ENCODE data around the gene DNAJC17. TPM values are rescaled to one million over a fixed set of nuclear protein-coding genes. Genes with fewer than 3 reads are reported as not detected.

The DNAJC17 gene, protein sequence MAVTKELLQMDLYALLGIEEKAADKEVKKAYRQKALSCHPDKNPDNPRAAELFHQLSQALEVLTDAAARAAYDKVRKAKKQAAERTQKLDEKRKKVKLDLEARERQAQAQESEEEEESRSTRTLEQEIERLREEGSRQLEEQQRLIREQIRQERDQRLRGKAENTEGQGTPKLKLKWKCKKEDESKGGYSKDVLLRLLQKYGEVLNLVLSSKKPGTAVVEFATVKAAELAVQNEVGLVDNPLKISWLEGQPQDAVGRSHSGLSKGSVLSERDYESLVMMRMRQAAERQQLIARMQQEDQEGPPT
- polyA plus RNA-seq (2013, experiment 1 of 2), result 41.3 TPM
- 37.8 TPM for polyA plus RNA-seq (2013, experiment 2 of 2)

DNA sequence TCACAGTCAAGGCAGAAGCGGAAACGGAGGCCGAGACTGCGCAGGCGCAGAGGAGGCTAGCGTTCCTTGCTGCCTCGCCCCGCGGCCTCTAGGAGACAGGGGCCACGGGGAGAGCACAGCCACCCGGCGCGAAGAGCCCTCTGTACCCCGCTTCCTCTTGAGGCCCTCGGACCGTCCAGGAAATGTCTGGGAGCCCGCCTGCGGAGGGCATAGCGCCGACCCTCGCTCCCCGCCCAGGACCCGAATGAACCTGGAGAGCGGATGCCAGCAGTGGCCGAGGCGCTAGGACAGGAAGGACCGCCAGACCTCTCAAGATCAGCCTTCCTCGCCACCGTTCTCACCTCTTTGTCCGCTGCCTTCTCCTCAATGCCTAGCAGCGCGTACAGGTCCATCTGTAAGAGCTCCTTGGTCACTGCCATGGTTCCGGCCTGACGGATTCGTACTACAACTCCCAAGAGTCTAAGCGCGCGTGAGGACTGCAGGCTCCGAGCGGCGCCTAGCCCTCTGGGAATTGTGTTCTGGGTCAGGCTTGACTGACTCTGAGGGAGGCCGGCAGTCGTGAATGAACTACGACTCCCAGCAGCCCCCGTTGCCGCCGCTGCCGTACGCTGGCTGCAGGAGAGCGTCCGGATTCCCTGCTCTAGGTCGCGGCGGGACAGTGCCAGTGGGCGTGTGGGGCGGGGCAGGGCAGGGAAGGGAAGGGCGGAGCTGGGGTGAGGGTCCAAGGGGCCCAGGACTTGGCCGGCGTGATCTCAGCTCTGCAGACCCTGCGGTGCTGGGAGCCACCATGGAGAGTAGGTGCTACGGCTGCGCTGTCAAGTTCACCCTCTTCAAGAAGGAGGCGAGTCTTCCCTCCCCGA lies at the start of gene DNAJC17, which contains the start of gene ZFYVE19:
DNAJC17 (minus strand) TSS at position 446 of the 860 bp plus-strand sequence; CDS start at position 419, 27 bp downstream.
ZFYVE19 (plus strand) TSS at position 62 of the 860 bp plus-strand sequence; CDS start at position 563, 501 bp downstream.
- Histone ChIP-seq H3K4me3 (ENCODE audit: low read length in 2 of 2) (peak within 1 kb of the TSS; percentile 94 to 97), H2BK12ac (ENCODE audit: low read length) (no peak within 1 kb of the TSS), H2AK5ac (ENCODE audit: low read depth, low read length) (no peak within 1 kb of the TSS), H3K4me2 (ENCODE audit: insufficient read depth, low read length, poor library complexity, severe bottlenecking) (peak within 1 kb of the TSS; percentile 66), H4K8ac (ENCODE audit: low read depth, low read length) (no peak within 1 kb of the TSS), H2BK5ac (ENCODE audit: low read length) (no peak within 1 kb of the TSS), H2AFZ (ENCODE audit: low read length) (peak within 1 kb of the TSS; percentile 100), H4K91ac (ENCODE audit: low read depth, low read length, poor library complexity) (no peak within 1 kb of the TSS), H3K18ac (ENCODE audit: low read length) (peak within 1 kb of the TSS; percentile 77), H2BK15ac (ENCODE audit: low read length) (no peak within 1 kb of the TSS), H3K27ac (replicated peaks; ENCODE audit: low read length) (no peak within 1 kb of the TSS), H3K23ac (ENCODE audit: low read depth, low read length, poor library complexity) (peak within 1 kb of the TSS; percentile 57), H3K79me1 (ENCODE audit: low read depth, low read length) (no peaks in the 10 kb centered on the region), H3K14ac (ENCODE audit: low read length) (peak within 1 kb of the TSS; percentile 42), H3K4ac (ENCODE audit: low read length) (no peak within 1 kb of the TSS), H3K36me3 (replicated peaks in 1 of 2; ENCODE audit: control insufficient read depth in 2 of 2, insufficient read depth in 2 of 2, low read length in 2 of 2) (peaks cover 0 to 15% of the 10 kb centered on the region in 2 donors), H3K9ac (ENCODE audit: low read depth, low read length, poor library complexity) (peak within 1 kb of the TSS; percentile 92), H3K4me1 (ENCODE audit: control insufficient read depth in 2 of 2, insufficient read depth in 1 of 2, low read depth in 1 of 2, low read length in 2 of 2) (peaks cover 2 to 5% of the 10 kb centered on the region in 2 donors), H3K27me3 (ENCODE audit: control insufficient read depth in 3 of 3, insufficient read depth in 3 of 3, low read depth in 1 of 3, low read length in 3 of 3) (no peaks in the 10 kb centered on the region), H3K9me3 (replicated peaks in 1 of 2; ENCODE audit: control insufficient read depth in 2 of 2, insufficient read depth in 1 of 2, low read depth in 1 of 2, low read length in 2 of 2) (no peaks in the 10 kb centered on the region), H2BK120ac (ENCODE audit: low read depth, low read length) (no peak within 1 kb of the TSS)
- peak; percentile 95 for DNase-seq (ENCODE audit: low spot score)
- no CpG with 5 or more reads among the region's 64 CpGs for WGBS, 2 donors (ENCODE audit: extremely low coverage in 2 of 2, insufficient read length in 2 of 2, insufficient replicate concordance in 1 of 2)

DNA sequence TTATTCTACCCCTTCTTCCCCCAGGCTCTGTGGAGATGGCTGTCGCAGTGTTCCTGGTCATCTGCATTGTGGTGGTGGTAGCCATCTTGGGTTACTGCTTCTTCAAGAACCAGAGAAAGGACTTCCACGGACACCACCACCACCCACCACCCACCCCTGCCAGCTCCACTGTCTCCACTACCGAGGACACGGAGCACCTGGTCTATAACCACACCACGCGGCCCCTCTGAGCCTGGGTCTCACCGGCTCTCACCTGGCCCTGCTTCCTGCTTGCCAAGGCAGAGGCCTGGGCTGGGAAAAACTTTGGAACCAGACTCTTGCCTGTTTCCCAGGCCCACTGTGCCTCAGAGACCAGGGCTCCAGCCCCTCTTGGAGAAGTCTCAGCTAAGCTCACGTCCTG lies 49.5 kb upstream of the DNAJC17 start:
- WGBS, 2 donors (ENCODE audit: extremely low coverage in 2 of 2, insufficient read length in 2 of 2, insufficient replicate concordance in 1 of 2), result no CpG with 5 or more reads among the region's 8 CpGs

GRCh38 chr15:40855706-40856234 lies 48.5 kb upstream of the DNAJC17 start:
- WGBS, 2 donors (ENCODE audit: extremely low coverage in 2 of 2, insufficient read length in 2 of 2, insufficient replicate concordance in 1 of 2), result no CpG with 5 or more reads among the region's 13 CpGs
- H3K14ac ChIP-seq (ENCODE audit: low read length), result no peak overlapping the region
- H3K23ac ChIP-seq (ENCODE audit: low read depth, low read length, poor library complexity), result peak overlapping the region; percentile 14
- H2BK15ac ChIP-seq (ENCODE audit: low read length), result peak overlapping the region; percentile 23
- no peak overlapping the region for H3K18ac ChIP-seq (ENCODE audit: low read length)
- no peak overlapping the region for H2AFZ ChIP-seq (ENCODE audit: low read length)
- H2BK5ac ChIP-seq (ENCODE audit: low read length), result peak overlapping the region; percentile 17
- H4K91ac ChIP-seq (ENCODE audit: low read depth, low read length, poor library complexity), result no peak overlapping the region
- H4K8ac ChIP-seq (ENCODE audit: low read depth, low read length), result no peak overlapping the region
- H2BK120ac ChIP-seq (ENCODE audit: low read depth, low read length), result no peak overlapping the region
- no peak overlapping the region for H2BK12ac ChIP-seq (ENCODE audit: low read length)
- H3K4me1 ChIP-seq (ENCODE audit: control insufficient read depth in 2 of 2, insufficient read depth in 1 of 2, low read depth in 1 of 2, low read length in 2 of 2), result peaks cover 1 to 2% of the 10 kb centered on the region in 2 donors
- no peaks in the 10 kb centered on the region for H3K9me3 ChIP-seq (replicated peaks in 1 of 2; ENCODE audit: control insufficient read depth in 2 of 2, insufficient read depth in 1 of 2, low read depth in 1 of 2, low read length in 2 of 2)
- no peak overlapping the region for H2AK5ac ChIP-seq (ENCODE audit: low read depth, low read length)
- H3K9ac ChIP-seq (ENCODE audit: low read depth, low read length, poor library complexity), result peak overlapping the region; percentile 73
- H3K36me3 ChIP-seq (replicated peaks in 1 of 2; ENCODE audit: control insufficient read depth in 2 of 2, insufficient read depth in 2 of 2, low read length in 2 of 2), result no peaks in the 10 kb centered on the region
- H3K27ac ChIP-seq (replicated peaks; ENCODE audit: low read length), result no peak overlapping the region
- DNase-seq (ENCODE audit: low spot score), result no peak
- no peak overlapping the region for H3K4ac ChIP-seq (ENCODE audit: low read length)
- H3K79me1 ChIP-seq (ENCODE audit: low read depth, low read length), result no peaks in the 10 kb centered on the region
- no peak overlapping the region for H3K4me2 ChIP-seq (ENCODE audit: insufficient read depth, low read length, poor library complexity, severe bottlenecking)
- no peak overlapping the region for H3K4me3 ChIP-seq (ENCODE audit: low read length in 2 of 2)
- H3K27me3 ChIP-seq (ENCODE audit: control insufficient read depth in 3 of 3, insufficient read depth in 3 of 3, low read depth in 1 of 3, low read length in 3 of 3), result peaks cover 0 to 35% (median 0%) of the 10 kb centered on the region in 3 experiments

More for the DNA sequence above, 49.5 kb upstream of the DNAJC17 start:
- H3K79me1 ChIP-seq (ENCODE audit: low read depth, low read length), result no peaks in the 10 kb centered on the region
- no peak overlapping the region for H4K8ac ChIP-seq (ENCODE audit: low read depth, low read length)
- no peaks in the 10 kb centered on the region for H3K9me3 ChIP-seq (replicated peaks in 1 of 2; ENCODE audit: control insufficient read depth in 2 of 2, insufficient read depth in 1 of 2, low read depth in 1 of 2, low read length in 2 of 2)
- no peak overlapping the region for H3K18ac ChIP-seq (ENCODE audit: low read length)
- no peak overlapping the region for H3K4me2 ChIP-seq (ENCODE audit: insufficient read depth, low read length, poor library complexity, severe bottlenecking)
- no peak overlapping the region for H2BK15ac ChIP-seq (ENCODE audit: low read length)
- no peak overlapping the region for H3K9ac ChIP-seq (ENCODE audit: low read depth, low read length, poor library complexity)
- H3K23ac ChIP-seq (ENCODE audit: low read depth, low read length, poor library complexity), result no peak overlapping the region
- H3K4ac ChIP-seq (ENCODE audit: low read length), result no peak overlapping the region
- H2BK5ac ChIP-seq (ENCODE audit: low read length), result no peak overlapping the region
- no peak overlapping the region for H2BK12ac ChIP-seq (ENCODE audit: low read length)
- peaks cover 0 to 37% (median 0%) of the 10 kb centered on the region in 3 experiments for H3K27me3 ChIP-seq (ENCODE audit: control insufficient read depth in 3 of 3, insufficient read depth in 3 of 3, low read depth in 1 of 3, low read length in 3 of 3)
- H3K14ac ChIP-seq (ENCODE audit: low read length), result no peak overlapping the region
- peaks cover 1 to 2% of the 10 kb centered on the region in 2 donors for H3K4me1 ChIP-seq (ENCODE audit: control insufficient read depth in 2 of 2, insufficient read depth in 1 of 2, low read depth in 1 of 2, low read length in 2 of 2)
- peak overlapping the region; percentile 88 for H2AFZ ChIP-seq (ENCODE audit: low read length)
- no peaks in the 10 kb centered on the region for H3K36me3 ChIP-seq (replicated peaks in 1 of 2; ENCODE audit: control insufficient read depth in 2 of 2, insufficient read depth in 2 of 2, low read length in 2 of 2)
- peak overlapping the region; percentile 54 for H2AK5ac ChIP-seq (ENCODE audit: low read depth, low read length)
- no peak overlapping the region for H3K27ac ChIP-seq (replicated peaks; ENCODE audit: low read length)
- H4K91ac ChIP-seq (ENCODE audit: low read depth, low read length, poor library complexity), result no peak overlapping the region
- no peak for DNase-seq (ENCODE audit: low spot score)
- no peak overlapping the region for H2BK120ac ChIP-seq (ENCODE audit: low read depth, low read length)
- H3K4me3 ChIP-seq (ENCODE audit: low read length in 2 of 2), result no peak overlapping the region

All from neuronal stem cell (in vitro differentiated cells).